HepG2 (cell line): ENCODE measurements around the gene GPR37. TPM values are rescaled to one million over a fixed set of nuclear protein-coding genes. Genes with fewer than 3 reads are reported as not detected.

Source experiments
- ATAC-seq: fragments of 200-7000 bp; cut with Tn5 transposase; 3 replicates; pipeline ENCODE4 v1.9.1; 2020; ENCODE audit warnings: mild to moderate bottlenecking, moderate library complexity
- BruUV-seq: library from RNA; stranded (reverse); fragments of 400-500 nt; replicated peaks from 2 replicates; lab custom pipeline; 2021; lab: Mats Ljungman, UMichigan
- CTCF ChIA-PET: fragments of 300-600 bp; formaldehyde crosslinking; extraction: SDS; loops from one replicate; lab custom pipeline; 2021; ENCODE audit warnings: low total read pairs, inconsistent platforms, low intra/inter-chr PET ratio; lab: Yijun Ruan, JAX
- POLR2A ChIA-PET: fragments of 350-600 bp; sonication (Branson Sonifier 250); formaldehyde crosslinking; loops from one replicate; lab custom pipeline; 2020; ENCODE audit warnings: antibody characterized with exemption, inconsistent platforms; lab: Yijun Ruan, JAX
- DNase-seq: peaks from one replicate; pipeline ENCODE4 v3.0.0-alpha.2; 2015; ENCODE audit warnings: low spot score
- FAIRE-seq: peaks from 3 replicates; lab custom pipeline; 2011; peaks lifted over from hg19 to GRCh38; lab: Jason Lieb, UNC
- H2AFZ ChIP-seq: one replicate; pipeline ENCODE4 v1.6.1; 2011; ENCODE audit warnings: low read length, inconsistent platforms
- H3K27ac ChIP-seq: fragments of 300-600 bp; 3 replicates; pipeline ENCODE4 v1.8.0; 2011; ENCODE audit warnings: mixed run types, mild to moderate bottlenecking, mixed read lengths, low read length, inconsistent platforms; ENCODE audit not compliant: insufficient read depth; ENCODE audit errors: extremely low read length
- H3K27me3 ChIP-seq, 2 experiments: fragments of 200-600 bp in 1 of 2; 2 replicates in 1 of 2; 3 replicates in 1 of 2; pipeline versions ENCODE4 v1.6.0 to v1.8.0; 2011; ENCODE audit warnings: low read length in 2 of 2, mild to moderate bottlenecking in 2 of 2, moderate library complexity in 2 of 2, inconsistent platforms in 1 of 2; ENCODE audit not compliant: insufficient read depth in 2 of 2, control insufficient read depth in 1 of 2
- H3K36me3 ChIP-seq, 2 experiments: fragments of 200-600 bp in 1 of 2; replicated peaks in 1 of 2; 2 replicates in 1 of 2; 3 replicates in 1 of 2; pipeline versions ENCODE4 v1.5.1 to v1.8.0; 2011; ENCODE audit warnings: low read length in 2 of 2, inconsistent platforms in 1 of 2; ENCODE audit not compliant: insufficient read depth in 2 of 2, control insufficient read depth in 1 of 2
- H3K4me1 ChIP-seq: 2 replicates; pipeline ENCODE4 v1.5.1; 2012; ENCODE audit warnings: low read length, inconsistent platforms; ENCODE audit not compliant: insufficient read depth
- H3K4me2 ChIP-seq: 2 replicates; pipeline ENCODE4 v1.6.0; 2011; ENCODE audit warnings: low read depth, low read length, inconsistent platforms
- H3K4me3 ChIP-seq, 3 experiments: fragments of 200-600 bp in 1 of 3; sonication (generic), shearing (Covaris generic) in 1 of 3; replicated peaks in 1 of 3; 2 replicates each; pipeline ENCODE4 v1.5.1; 2011 to 2016; ENCODE audit warnings: low read length in 3 of 3, inconsistent platforms in 2 of 3, low read depth in 2 of 3, mild to moderate bottlenecking in 2 of 3, control low read depth in 1 of 3, mixed read lengths in 1 of 3; ENCODE audit not compliant: insufficient read depth in 1 of 3
- H3K79me2 ChIP-seq: one replicate; pipeline ENCODE4 v1.6.1; 2011; ENCODE audit warnings: low read length, inconsistent platforms; ENCODE audit not compliant: insufficient read depth
- H3K9ac ChIP-seq: 2 replicates; pipeline ENCODE4 v1.6.0; 2011; ENCODE audit warnings: mild to moderate bottlenecking, low read depth, low read length, inconsistent platforms; ENCODE audit not compliant: insufficient read depth
- H3K9me3 ChIP-seq: 2 replicates; pipeline ENCODE4 v1.5.1; 2012; ENCODE audit warnings: mild to moderate bottlenecking, low read length
- H4K20me1 ChIP-seq: 2 replicates; pipeline ENCODE4 v1.6.0; 2011; ENCODE audit warnings: inconsistent platforms, mild to moderate bottlenecking, low read length, moderate library complexity; ENCODE audit not compliant: insufficient read depth
- ASH2L ChIP-seq: fragments of 300-600, 200-600 bp; sonication (generic); IDR thresholded peaks from 2 replicates; pipeline ENCODE4 v1.7.0; 2017; ENCODE audit warnings: low read depth, mild to moderate bottlenecking, moderate library complexity, mixed read lengths, low read length; ENCODE audit not compliant: insufficient read length
- ATM ChIP-seq: fragments of 450-650 bp; IDR thresholded peaks from 2 replicates; pipeline ENCODE4 v1.7.1; 2017; ENCODE audit warnings: mild to moderate bottlenecking, borderline replicate concordance
- LRRFIP1 ChIP-seq: sonication (generic); formaldehyde crosslinking; conservative IDR thresholded peaks from 2 replicates; pipeline ENCODE4 v1.4.0; 2020; ENCODE audit warnings: missing genetic modification reagents
- MYC ChIP-seq: sonication (generic); formaldehyde crosslinking; IDR thresholded peaks from 2 replicates; pipeline ENCODE4 v1.9.0; 2021; ENCODE audit warnings: missing genetic modification reagents, borderline replicate concordance
- NR2F1 ChIP-seq, 2 experiments: fragments of 450-650 bp in 1 of 2; formaldehyde crosslinking in 1 of 2; IDR thresholded peaks; 2 replicates each; pipeline versions ENCODE4 v1.5.0 to v1.6.1; 2016 to 2020; ENCODE audit warnings: mild to moderate bottlenecking in 1 of 2, missing compliant biosample characterization in 1 of 2, missing genetic modification reagents in 1 of 2, moderate library complexity in 1 of 2
- PHB2 ChIP-seq: fragments of 450-650 bp; IDR thresholded peaks from 2 replicates; pipeline ENCODE4 v1.6.1; 2018; ENCODE audit not compliant: partially characterized antibody
- PREB ChIP-seq: sonication (generic); formaldehyde crosslinking; IDR thresholded peaks from 2 replicates; pipeline ENCODE4 v1.4.0; 2020; ENCODE audit warnings: missing genetic modification reagents
- SATB2 ChIP-seq: sonication (generic); formaldehyde crosslinking; IDR thresholded peaks from 2 replicates; pipeline ENCODE4 v1.5.0; 2020; ENCODE audit warnings: missing genetic modification reagents
- SP4 ChIP-seq: sonication (generic); formaldehyde crosslinking; IDR thresholded peaks from 2 replicates; pipeline ENCODE4 v1.8.1; 2023; ENCODE audit warnings: mild to moderate bottlenecking, missing genetic modification reagents
- SRY ChIP-seq: sonication (generic); formaldehyde crosslinking; IDR thresholded peaks from 2 replicates; pipeline ENCODE4 v1.8.0; 2022; ENCODE audit warnings: mild to moderate bottlenecking, missing genetic modification reagents
- SYNCRIP ChIP-seq: fragments of 200-400 bp; formaldehyde crosslinking; IDR thresholded peaks from 2 replicates; pipeline ENCODE4 v1.6.1; 2018; ENCODE audit warnings: mild to moderate bottlenecking, low read depth, low read length; ENCODE audit not compliant: insufficient read depth
- TAF1 ChIP-seq: sonication (generic); formaldehyde crosslinking; IDR thresholded peaks from 2 replicates; pipeline ENCODE4 v1.4.0; 2020; ENCODE audit warnings: missing genetic modification reagents
- ZNF674 ChIP-seq: sonication (generic); formaldehyde crosslinking; IDR thresholded peaks from 2 replicates; pipeline ENCODE4 v1.5.0; 2020; ENCODE audit warnings: low read depth, mild to moderate bottlenecking, missing genetic modification reagents
- ZNF720 ChIP-seq: sonication (generic); formaldehyde crosslinking; IDR thresholded peaks from 2 replicates; pipeline ENCODE4 v1.4.0; 2020; ENCODE audit warnings: missing genetic modification reagents
- WGBS: methylation state at CpG from one replicate; pipeline ENCODE4 v1.1.6; 2017; ENCODE audit warnings: low lambda C conversion rate; 5-methylcytosine and 5-hydroxymethylcytosine counted together
- in situ Hi-C: cut with HindIII; loops from 2 replicates; pipeline ENCODE4 v1.10.0; 2017; ENCODE audit warnings: low pct_unique_long_range_greater_than_20kb; ENCODE audit not compliant: extremely low pct_ligation_motif_present
- intact Hi-C: fragments of 100-400 bp; cut with micrococcal nuclease; formaldehyde crosslinking; loops from one replicate; pipeline ENCODE4 v1.10.0; 2022; ENCODE audit not compliant: unreplicated experiment
- polyA plus RNA-seq, 8 experiments: library from polyadenylated mRNA; depleted of rRNA in 3 of 8; stranded (reverse) in 7 of 8; unstranded in 1 of 8; fragments of >200 nt; fragmentation: Illumina TruSeq in 4 of 8; extraction: Trizol in 4 of 8; gene quantifications; 2 replicates each; pipeline versions ENCODE4 v1.2.1 to v1.2.3, GENCODE V29; 2011 to 2016; ENCODE audit warnings: low read depth in 4 of 8, missing spikeins in 1 of 8, mixed read lengths in 1 of 8; ENCODE audit not compliant: insufficient read depth in 1 of 8
- total RNA-seq, 5 experiments: library from RNA; depleted of rRNA; stranded (reverse); fragments of >200 nt; fragmentation: Illumina TruSeq; extraction: Trizol; gene quantifications; 2 replicates each; pipeline ENCODE4 v1.2.3, GENCODE V29; 2016; ENCODE audit warnings: low read depth in 1 of 5
- TF ChIP-seq, protein P1 (sequence below): sonication (generic); formaldehyde crosslinking; IDR thresholded peaks from 2 replicates; pipeline ENCODE4 v1.4.0; 2020; ENCODE audit warnings: missing genetic modification reagents

Gene GPR37
- total and polyA plus RNA-seq, 2 of the 13 experiments (the other 11 are each of a cell fraction or from before 2014, with no cell fraction given): not detected

- H3K27me3 ChIP-seq: no peaks in the 10 kb centered on the region
- FAIRE-seq: no peak
- TF ChIP-seq, protein P1, sequence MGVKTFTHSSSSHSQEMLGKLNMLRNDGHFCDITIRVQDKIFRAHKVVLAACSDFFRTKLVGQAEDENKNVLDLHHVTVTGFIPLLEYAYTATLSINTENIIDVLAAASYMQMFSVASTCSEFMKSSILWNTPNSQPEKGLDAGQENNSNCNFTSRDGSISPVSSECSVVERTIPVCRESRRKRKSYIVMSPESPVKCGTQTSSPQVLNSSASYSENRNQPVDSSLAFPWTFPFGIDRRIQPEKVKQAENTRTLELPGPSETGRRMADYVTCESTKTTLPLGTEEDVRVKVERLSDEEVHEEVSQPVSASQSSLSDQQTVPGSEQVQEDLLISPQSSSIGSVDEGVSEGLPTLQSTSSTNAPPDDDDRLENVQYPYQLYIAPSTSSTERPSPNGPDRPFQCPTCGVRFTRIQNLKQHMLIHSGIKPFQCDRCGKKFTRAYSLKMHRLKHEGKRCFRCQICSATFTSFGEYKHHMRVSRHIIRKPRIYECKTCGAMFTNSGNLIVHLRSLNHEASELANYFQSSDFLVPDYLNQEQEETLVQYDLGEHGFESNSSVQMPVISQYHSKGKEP (CRISPR knock-in tag): no peak
- no peak for TF ChIP-seq MYC (CRISPR knock-in tag)
- no peak for TF ChIP-seq SP4
- TF ChIP-seq PREB (CRISPR knock-in tag): no peak
- TF ChIP-seq PHB2: no peak
- no peak for TF ChIP-seq NR2F1 (CRISPR knock-in tag; IDR thresholded peaks at IDR 0.05)
- TF ChIP-seq ZNF720 (CRISPR knock-in tag): no peak
- TF ChIP-seq ATM: no peak
- TF ChIP-seq LRRFIP1 (CRISPR knock-in tag): no peak
- no peak for TF ChIP-seq SRY
- no peak for TF ChIP-seq TAF1 (CRISPR knock-in tag)
- TF ChIP-seq SATB2 (CRISPR knock-in tag): no peak
- no peak for TF ChIP-seq SYNCRIP
- no peak for TF ChIP-seq ASH2L
- TF ChIP-seq ZNF674 (CRISPR knock-in tag): no peak
- intact Hi-C loops (loop anchor here (10.0 kb wide), 1 partner anchor 298 kb away; no protein-coding TSS in a partner anchor), in situ Hi-C loops (loop anchor here (5.0 kb wide), 1 partner anchor 631 kb away; no protein-coding TSS in a partner anchor)
- 61% methylated on average over 5 of the region's 5 CpGs for WGBS
- no peaks in the 10 kb centered on the region for H3K36me3 ChIP-seq
- CTCF ChIA-PET: no interaction called here
- BruUV-seq: no TSS peak
- no peaks in the 10 kb centered on the region for H3K79me2 ChIP-seq
- H2AFZ ChIP-seq: no peak overlapping the region
- H3K4me3 ChIP-seq: no peak overlapping the region
- ATAC-seq: no peak
- peaks cover 12% of the 10 kb centered on the region; the same call in 1 of the 2 replicates for H3K4me1 ChIP-seq
- H3K9me3 ChIP-seq: no peaks in the 10 kb centered on the region
- no peak overlapping the region for H3K27ac ChIP-seq
- no peak overlapping the region for H3K4me2 ChIP-seq
- no peak for DNase-seq
- POLR2A ChIA-PET: no interaction called here
- no peaks in the 10 kb centered on the region for H4K20me1 ChIP-seq
- H3K9ac ChIP-seq: no peak overlapping the region
Measured at GRCh38 chr7:124783271-124783670, 17.7 kb upstream of the GPR37 start.
